Thoracic aorta (tissue), 2 donors: ENCODE data around the gene HOXC9. TPM values are rescaled to one million over a fixed set of nuclear protein-coding genes. Genes with fewer than 3 reads are reported as not detected.

ENCODE experiments used
- ATAC-seq: fragments of 150-250 bp; one replicate; pipeline ENCODE4 v1.8.0; 2017; ENCODE audit warnings: low read depth; ENCODE audit not compliant: insufficient number of reproducible peaks, low FRiP score
- DNase-seq: peaks from one replicate; pipeline ENCODE4 v3.0.0-alpha.2; 2020; ENCODE audit warnings: low spot score
- H3K27ac ChIP-seq, 2 donors: fragments of 200-600 bp; sonication (generic); 1 replicate in 1 of 2; 2 replicates in 1 of 2; pipeline ENCODE4 v1.5.1; 2016; ENCODE audit warnings: mild to moderate bottlenecking in 2 of 2, moderate library complexity in 2 of 2
- H3K27me3 ChIP-seq: fragments of 200-600 bp; sonication (generic); replicated peaks from 2 replicates; pipeline ENCODE4 v1.6.0; 2016; ENCODE audit warnings: mild to moderate bottlenecking; ENCODE audit not compliant: insufficient read depth
- H3K36me3 ChIP-seq: fragments of 200-600 bp; sonication (generic); one replicate; pipeline ENCODE4 v1.5.1; 2016
- H3K4me1 ChIP-seq, 2 donors: fragments of 200-600 bp; sonication (generic); 1 replicate in 1 of 2; 2 replicates in 1 of 2; pipeline versions ENCODE4 v1.5.1 to v1.6.0; 2016; ENCODE audit warnings: low read depth in 2 of 2, mild to moderate bottlenecking in 1 of 2; ENCODE audit not compliant: control insufficient read depth in 1 of 2
- H3K4me3 ChIP-seq: fragments of 200-600 bp; sonication (generic); 2 replicates; pipeline ENCODE4 v1.5.1; 2016; ENCODE audit warnings: mild to moderate bottlenecking
- H3K9me3 ChIP-seq: fragments of 200-600 bp; sonication (generic); 2 replicates; pipeline ENCODE4 v1.5.1; 2016
- total RNA-seq, 2 donors: library from RNA; depleted of rRNA; stranded (reverse); fragments of >200 nt; gene quantifications; one replicate each; pipeline versions ENCODE4 v1.1.0 to v1.2.3, GENCODE V29; 2016
- TF ChIP-seq, protein P1 (sequence below): fragments of 200-600 bp; sonication (generic); IDR thresholded peaks from one replicate; pipeline ENCODE4 v1.5.1; 2019; ENCODE audit warnings: antibody characterized with exemption

HOXC9 gene
- total RNA-seq, 2 donors from 2014 or later, result not detected

DNA sequence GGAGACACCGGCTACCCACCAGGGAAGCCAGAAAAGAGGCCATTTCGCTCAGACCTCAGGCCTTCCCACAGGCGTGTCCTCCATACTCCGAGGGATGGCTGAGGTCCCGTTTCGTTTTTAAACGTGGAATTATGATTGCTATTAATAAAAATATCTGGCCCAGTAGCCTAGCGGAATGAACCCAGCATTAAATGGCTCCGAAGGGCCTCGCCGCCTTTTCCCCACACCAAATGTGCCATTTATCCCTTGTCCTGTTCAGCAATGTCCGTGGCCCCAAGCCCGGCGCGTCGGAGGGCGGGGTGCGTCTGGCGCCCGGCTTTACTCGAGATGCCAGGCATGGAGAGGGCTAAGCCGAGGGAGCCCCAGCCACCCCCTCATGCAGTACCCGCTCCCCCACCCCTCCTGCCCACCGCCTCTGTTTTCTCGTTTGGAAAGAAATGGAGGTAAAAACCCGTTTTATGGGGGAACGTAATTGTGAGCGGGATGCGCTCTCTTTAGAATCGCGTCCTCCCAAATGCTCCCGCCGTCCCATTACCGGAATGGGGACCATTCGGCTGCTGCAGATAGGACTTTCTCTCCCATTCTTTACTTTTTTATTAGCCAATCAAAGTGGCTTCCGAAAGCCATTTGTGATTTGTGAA lies 14.5 kb downstream of the HOXC9 start:
- Histone ChIP-seq H3K27ac (peak overlapping the region in 1 of 2 donors; percentile 32), H3K9me3 (no peaks in the 10 kb centered on the region), H3K4me1 (peaks cover 7 to 14% of the 10 kb centered on the region in 2 donors), H3K27me3 (no peaks in the 10 kb centered on the region), H3K4me3 (peak overlapping the region; percentile 31), H3K36me3 (no peaks in the 10 kb centered on the region)
- no peak for ATAC-seq
- no peak for DNase-seq
- TF ChIP-seq, protein P1, sequence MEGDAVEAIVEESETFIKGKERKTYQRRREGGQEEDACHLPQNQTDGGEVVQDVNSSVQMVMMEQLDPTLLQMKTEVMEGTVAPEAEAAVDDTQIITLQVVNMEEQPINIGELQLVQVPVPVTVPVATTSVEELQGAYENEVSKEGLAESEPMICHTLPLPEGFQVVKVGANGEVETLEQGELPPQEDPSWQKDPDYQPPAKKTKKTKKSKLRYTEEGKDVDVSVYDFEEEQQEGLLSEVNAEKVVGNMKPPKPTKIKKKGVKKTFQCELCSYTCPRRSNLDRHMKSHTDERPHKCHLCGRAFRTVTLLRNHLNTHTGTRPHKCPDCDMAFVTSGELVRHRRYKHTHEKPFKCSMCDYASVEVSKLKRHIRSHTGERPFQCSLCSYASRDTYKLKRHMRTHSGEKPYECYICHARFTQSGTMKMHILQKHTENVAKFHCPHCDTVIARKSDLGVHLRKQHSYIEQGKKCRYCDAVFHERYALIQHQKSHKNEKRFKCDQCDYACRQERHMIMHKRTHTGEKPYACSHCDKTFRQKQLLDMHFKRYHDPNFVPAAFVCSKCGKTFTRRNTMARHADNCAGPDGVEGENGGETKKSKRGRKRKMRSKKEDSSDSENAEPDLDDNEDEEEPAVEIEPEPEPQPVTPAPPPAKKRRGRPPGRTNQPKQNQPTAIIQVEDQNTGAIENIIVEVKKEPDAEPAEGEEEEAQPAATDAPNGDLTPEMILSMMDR, result no peak

DNA sequence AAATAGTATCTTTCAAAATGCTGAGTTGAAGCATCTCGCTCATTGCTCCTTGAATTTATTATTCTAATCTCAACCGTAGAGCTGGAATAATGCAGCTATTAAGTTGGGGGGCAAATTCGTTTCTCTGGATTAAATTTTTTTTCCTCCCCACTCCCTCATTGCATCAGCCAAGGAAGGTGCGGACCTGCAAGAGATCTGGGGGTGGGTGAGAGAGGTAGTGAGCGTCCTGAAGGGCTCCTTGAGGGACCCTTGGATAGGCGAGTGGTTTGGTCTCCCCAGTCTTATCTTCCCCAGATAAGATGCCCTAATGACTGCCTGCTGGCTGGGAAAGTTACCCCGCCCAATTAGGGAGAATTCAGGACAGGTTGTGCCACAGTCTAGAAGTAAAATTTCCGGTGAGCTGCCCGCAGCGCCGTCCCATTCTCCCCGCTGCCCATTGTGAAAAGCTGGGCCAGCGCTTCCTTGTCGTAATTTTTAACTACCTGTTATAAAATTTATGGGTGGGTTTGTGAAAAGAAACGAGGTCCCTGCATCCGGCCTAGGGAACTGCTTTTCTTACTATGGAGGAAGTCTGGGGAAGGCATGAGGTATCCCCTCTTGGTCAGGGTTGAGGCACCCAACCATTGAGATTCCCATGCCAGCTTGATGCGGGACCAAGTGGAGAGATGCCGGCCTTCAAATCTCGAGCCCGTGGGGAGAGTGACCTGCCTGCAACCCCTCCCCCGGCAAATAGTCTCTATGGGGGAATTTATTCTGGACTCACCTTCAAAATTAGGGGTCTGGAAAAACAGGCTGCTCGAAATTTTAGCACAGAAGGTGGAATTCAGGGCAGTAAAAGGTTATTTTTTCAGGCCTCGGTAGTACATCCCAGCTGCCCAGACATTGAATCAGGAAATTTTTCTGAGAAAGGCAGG lies 15.3 kb downstream of the HOXC9 start:
- DNase-seq (no peak), ATAC-seq (no peak)
- TF ChIP-seq, protein P1, result no peak
- Histone ChIP-seq H3K27ac (no peak overlapping the region), H3K9me3 (no peaks in the 10 kb centered on the region), H3K27me3 (no peaks in the 10 kb centered on the region), H3K36me3 (no peaks in the 10 kb centered on the region), H3K4me1 (peaks cover 12 to 14% of the 10 kb centered on the region in 2 donors), H3K4me3 (no peak overlapping the region)

DNA sequence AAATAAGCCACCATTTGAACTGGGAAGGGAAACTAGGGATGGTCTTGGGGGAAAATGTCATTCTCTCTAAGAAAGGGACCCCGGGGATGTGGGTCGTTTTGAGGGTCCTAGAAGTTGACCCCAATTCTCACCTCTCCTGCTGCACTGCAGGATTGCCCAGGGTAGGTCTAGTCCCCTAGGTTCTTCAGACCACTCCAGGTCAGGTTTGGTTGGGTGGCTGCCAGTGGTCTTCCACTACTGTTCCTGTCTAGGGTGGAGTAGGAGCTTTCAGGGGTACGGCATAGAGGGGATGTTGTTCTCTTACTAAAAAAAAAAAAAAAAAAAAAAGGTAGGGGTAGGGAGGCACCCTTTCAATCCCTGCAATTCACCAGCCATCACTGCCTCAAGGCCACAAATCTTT lies 16.1 kb downstream of the HOXC9 start:
- Histone ChIP-seq H3K4me3 (peak overlapping the region; percentile 69), H3K27me3 (no peaks in the 10 kb centered on the region), H3K27ac (peak overlapping the region in 1 of 2 donors; percentile 56), H3K9me3 (no peaks in the 10 kb centered on the region), H3K36me3 (no peaks in the 10 kb centered on the region), H3K4me1 (peaks cover 14 to 21% of the 10 kb centered on the region in 2 donors)
- no peak for DNase-seq
- TF ChIP-seq, protein P1, result no peak
- ATAC-seq, result no peak

DNA sequence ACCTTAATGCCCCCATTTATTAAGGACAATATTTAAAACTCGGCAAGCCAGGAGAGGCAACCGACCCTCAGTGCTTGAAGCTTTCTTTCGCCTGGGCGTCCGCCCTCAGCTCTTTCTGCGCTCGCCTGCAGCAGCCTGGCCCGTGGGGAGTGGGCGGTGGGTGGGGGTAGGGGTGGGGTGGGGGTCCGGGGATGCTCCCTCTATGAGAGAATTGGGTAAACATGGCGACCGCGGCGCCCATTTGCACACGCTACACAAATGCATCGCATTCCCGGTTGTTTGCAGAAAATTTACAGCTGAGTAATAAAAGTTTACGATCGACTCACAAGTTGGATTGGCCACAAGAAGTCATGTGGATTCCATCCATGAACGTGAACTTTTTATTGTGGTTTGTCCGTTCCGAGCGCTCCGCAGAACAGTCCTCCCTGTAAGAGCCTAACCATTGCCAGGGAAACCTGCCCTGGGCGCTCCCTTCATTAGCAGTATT lies 16.6 kb downstream of the HOXC9 start:
- ATAC-seq, result no peak
- Histone ChIP-seq H3K4me1 (peaks cover 14 to 26% of the 10 kb centered on the region in 2 donors), H3K27me3 (no peaks in the 10 kb centered on the region)

More for the DNA sequence above, 16.6 kb downstream of the HOXC9 start:
- DNase-seq, result no peak
- Histone ChIP-seq H3K9me3 (no peaks in the 10 kb centered on the region), H3K27ac (peak overlapping the region in 1 of 2 donors; percentile 56), H3K36me3 (no peaks in the 10 kb centered on the region), H3K4me3 (peak overlapping the region; percentile 69)
- TF ChIP-seq, protein P1, result no peak
